Heart left ventricle (tissue), 16 donors: ENCODE measurements around the gene ZNF273. TPM values are rescaled to one million over a fixed set of nuclear protein-coding genes. Genes with fewer than 3 reads are reported as not detected.
A peak's percentile ranks its signal among the peaks of the same experiment; 100 is the strongest.
"Not testable (repeated sequence)": the region's sequence is repeated elsewhere in the genome, so short reads cannot be mapped to it uniquely, and the experiment has no call there.

Source experiments
- ATAC-seq, 4 donors: fragments of 200-7000 bp; cut with Tn5 transposase; one replicate each; pipeline ENCODE4 v1.9.1; 2020 to 2022; ENCODE audit warnings: moderate library complexity in 4 of 4, mild to moderate bottlenecking in 3 of 4, moderate number of reproducible peaks in 1 of 4
- DNase-seq, 5 donors: peaks; one replicate each; pipeline ENCODE4 v3.0.0-alpha.2; 2020
- H3K27ac ChIP-seq, 12 donors: fragments of 200-600 bp; sonication (generic) in 4 of 12; one replicate each; pipeline versions ENCODE4 v1.5.0 to v1.8.0; 2016 to 2022; ENCODE audit warnings: mild to moderate bottlenecking in 2 of 12
- H3K27me3 ChIP-seq, 9 donors: fragments of 200-600 bp; sonication (generic) in 2 of 9; one replicate each; pipeline versions ENCODE4 v1.5.1 to v1.8.0; 2016 to 2022; ENCODE audit warnings: mild to moderate bottlenecking in 3 of 9
- H3K36me3 ChIP-seq, 9 donors: fragments of 200-600 bp; sonication (generic) in 2 of 9; one replicate each; pipeline versions ENCODE4 v1.5.0 to v1.8.0; 2018 to 2022; ENCODE audit warnings: mild to moderate bottlenecking in 2 of 9
- H3K4me1 ChIP-seq, 12 donors: fragments of 200-600 bp; sonication (generic) in 4 of 12; one replicate each; pipeline versions ENCODE4 v1.5.0 to v1.8.0; 2016 to 2022; ENCODE audit warnings: mild to moderate bottlenecking in 3 of 12
- H3K4me3 ChIP-seq, 12 donors: fragments of 200-600 bp; sonication (generic) in 4 of 12; one replicate each; pipeline versions ENCODE4 v1.5.0 to v1.8.0; 2017 to 2022; ENCODE audit warnings: mild to moderate bottlenecking in 9 of 12, moderate library complexity in 4 of 12
- H3K9me3 ChIP-seq, 12 donors: fragments of 200-600 bp; sonication (generic) in 4 of 12; one replicate each; pipeline versions ENCODE4 v1.5.0 to v1.8.0; 2016 to 2022; ENCODE audit warnings: mild to moderate bottlenecking in 1 of 12
- CTCF ChIP-seq, 12 donors: fragments of 200-600 bp; sonication (generic) in 4 of 12; IDR thresholded peaks; one replicate each; pipeline versions ENCODE4 v1.5.0 to v1.8.0; 2018 to 2022; ENCODE audit warnings: antibody characterized with exemption in 12 of 12, mild to moderate bottlenecking in 5 of 12
- POLR2A ChIP-seq, 2 donors: fragments of 450-650 bp; IDR thresholded peaks; one replicate each; pipeline ENCODE4 v1.6.1; 2017; ENCODE audit warnings: antibody characterized with exemption in 2 of 2, mild to moderate bottlenecking in 2 of 2, moderate library complexity in 2 of 2
- WGBS, 4 donors: extraction: QIAGEN DNeasy Blood & Tissue Kit in 2 of 4; methylation state at CpG; one replicate each; pipeline versions ENCODE4 v1.1.5 to v1.1.7; 2013 to 2018; 5-methylcytosine and 5-hydroxymethylcytosine counted together
- intact Hi-C, 10 donors: fragments of 100-400 bp; cut with DNase I; formaldehyde crosslinking; loops; one replicate each; pipeline versions ENCODE4 v1.11.1 to v1.14.2; 2022
- polyA plus RNA-seq, 2 donors: library from polyadenylated mRNA; stranded (reverse); fragments of 200-250 nt; gene quantifications; one replicate each; pipeline ENCODE4 v1.2.3, GENCODE V29; 2013
- total RNA-seq, 9 donors: library from RNA; depleted of rRNA in 2 of 9; stranded (reverse); fragments of >200 nt in 2 of 9; fragmentation: NEBNext Ultra II Directional in 3 of 9; extraction: Animal tissue kit (Norgen Biotek cat#: 25700) in 3 of 9; gene quantifications; one replicate each; pipeline versions ENCODE4 v1.1.0 to v1.2.4, GENCODE V29; 2016 to 2023
- donor health status: ischemic (EF 13 %, LVEDD 7.1; RV severe dilation, severe dysfunction).
- donor health status: healthy with polysubstance abuse.
- donor health status: DM: no; HTN: yes; CAD: no.
- donor health status: DM: no; HTN: no; CAD: no.
- donor health status: ischemic (EF 25% LVEDD 6.9; RV normal size, moderate dysfunction).
- donor health status: ischemic (EF 25% LVEDD 5.7; RV mildly dilated, moderate dysfunction).
- donor health status: healthy.
- donor health status: DM: yes; HTN: yes; CAD: no.
- donor health status: ischemic (EF 35%, LVEDD 5.7; RV mildly dilated, moderate dysfunction).
- donor health status: nonischemic (EF 11% LVEDD 7.7; RV severe dilation, severe dysfunction).
- donor health status: DM: yes; HTN: yes; CAD: no.
- donor health status: PGD.
- donor health status: ischemic (EF 29% LVEDD 5.4; RV normal size, mild dysfunction).
- donor health status: nonischemic (EF 23%, LVEDD 6.1; RV moderate dilation, normal function).

Gene ZNF273
- total and polyA plus RNA-seq, 11 donors = 0.56 to 4.2 (median 1.3) TPM

GRCh38 chr7:64888901-64889685, 14.0 kb upstream of the ZNF273 start:
- Histone ChIP-seq H3K4me3 (peak overlapping the region; percentile 22 to 67 (median 56)), H3K36me3 (no peaks in the 10 kb centered on the region), H3K27me3 (peaks cover 0 to 28% (median 0%) of the 10 kb centered on the region in 9 donors), H3K9me3 (no peaks in the 10 kb centered on the region), H3K4me1 (peaks cover 0 to 30% (median 19%) of the 10 kb centered on the region in 12 donors), H3K27ac (peak overlapping the region in 2 of 12 donors; percentile 15 to 20)
- intact Hi-C loops = loop anchor here in 3 of 10 donors (10.0 kb wide), 1 partner anchor 94 kb away; the partner anchor contains the start of gene ZNF138 (in 3 of the 3)
- DNase-seq = peak in 2 of 5 donors; percentile 42 to 52
- peak; percentile 25 to 67 (median 50) for ATAC-seq
- 4 to 7% (median 6%) methylated on average over 39 to 60 of the region's 60 CpGs for WGBS, 4 donors
- no peak for TF ChIP-seq CTCF (IDR thresholded peaks at IDR 0.05)

- ATAC-seq = peak in 1 of 4 donors; percentile 12
- no peaks in the 10 kb centered on the region for H3K9me3 ChIP-seq
- peaks cover 0 to 28% (median 0%) of the 10 kb centered on the region in 9 donors for H3K27me3 ChIP-seq
- no peaks in the 10 kb centered on the region for H3K36me3 ChIP-seq
- peaks cover 0 to 30% (median 19%) of the 10 kb centered on the region in 12 donors for H3K4me1 ChIP-seq
- peak overlapping the region in 11 of 12 donors; percentile 46 to 67 (median 56) for H3K4me3 ChIP-seq
- peak in 1 of 5 donors; percentile 12 for DNase-seq
- no peak overlapping the region for H3K27ac ChIP-seq
- no peak for TF ChIP-seq CTCF (IDR thresholded peaks at IDR 0.05)
- TF ChIP-seq POLR2A (IDR thresholded peaks at IDR 0.05) = no peak
- WGBS, 4 donors = 37 to 74% (median 46%) methylated on average over 15 to 18 of the region's 18 CpGs
- intact Hi-C loops = loop anchor here in 3 of 10 donors (10.0 kb wide), 1 partner anchor 95 kb away; the partner anchor contains the start of gene ZNF138 (in 3 of the 3)
These were observed 13.3 kb upstream of the ZNF273 start for GRCh38 chr7:64889686-64890162.

- DNase-seq, H3K4me3 ChIP-seq, intact Hi-C loops, H3K36me3 ChIP-seq, ATAC-seq, H3K9me3 ChIP-seq, H3K27ac ChIP-seq: not testable (repeated sequence)
- Histone ChIP-seq H3K27me3 (peaks cover 0 to 28% (median 0%) of the 10 kb centered on the region in 9 donors), H3K4me1 (peaks cover 0 to 30% (median 19%) of the 10 kb centered on the region in 12 donors)
- WGBS, 4 donors = 79 to 97% (median 87%) methylated on average over 3 of the region's 3 CpGs
These were observed 12.8 kb upstream of the ZNF273 start for GRCh38 chr7:64890273-64890672.

GRCh38 chr7:64890761-64891362, 12.2 kb upstream of the ZNF273 start:
- DNase-seq (peak in 1 of 5 donors; percentile 12), ATAC-seq (no peak)
- H3K9me3 ChIP-seq = no peaks in the 10 kb centered on the region
- no peaks in the 10 kb centered on the region for H3K36me3 ChIP-seq
- H3K4me3 ChIP-seq = no peak overlapping the region
- intact Hi-C loops = no loop called here
- peaks cover 0 to 30% (median 19%) of the 10 kb centered on the region in 12 donors for H3K4me1 ChIP-seq
- TF ChIP-seq POLR2A (IDR thresholded peaks at IDR 0.05) (no peak), CTCF (IDR thresholded peaks at IDR 0.05) (no peak)
- H3K27me3 ChIP-seq = peaks cover 0 to 28% (median 0%) of the 10 kb centered on the region in 9 donors
- 21 to 58% (median 51%) methylated on average over 2 of the region's 2 CpGs for WGBS, 4 donors
- no peak overlapping the region for H3K27ac ChIP-seq

- H3K4me1 ChIP-seq = peaks cover 0 to 30% (median 19%) of the 10 kb centered on the region in 12 donors
- ATAC-seq, H3K36me3 ChIP-seq, intact Hi-C loops, H3K9me3 ChIP-seq, H3K4me3 ChIP-seq: not testable (repeated sequence)
- peaks cover 0 to 24% (median 0%) of the 10 kb centered on the region in 9 donors for H3K27me3 ChIP-seq
- peak overlapping the region in 1 of 12 donors; percentile 11 for H3K27ac ChIP-seq
- 33 to 53% (median 50%) methylated on average over 1 of the region's 1 CpG for WGBS, 4 donors
- DNase-seq = peak in 1 of 5 donors; percentile 13
These were observed 11.6 kb upstream of the ZNF273 start for GRCh38 chr7:64891363-64892081.
